Coronary artery (tissue), 2 donors: ENCODE data around the gene PDK4.

Source experiments
- DNase-seq: peaks from one replicate; pipeline ENCODE4 v3.0.0-alpha.2; 2017; ENCODE audit warnings: low spot score
- H3K27ac ChIP-seq, 2 donors: fragments of 200-600 bp; sonication (generic); one replicate each; pipeline ENCODE4 v1.5.1; 2016 to 2019
- H3K4me3 ChIP-seq: fragments of 200-600 bp; sonication (generic); 2 replicates; pipeline ENCODE4 v1.5.1; 2016; ENCODE audit warnings: mild to moderate bottlenecking, moderate library complexity
- TF ChIP-seq, protein P1 (sequence below): fragments of 200-600 bp; sonication (generic); IDR thresholded peaks from one replicate; pipeline ENCODE4 v1.5.1; 2019; ENCODE audit warnings: antibody characterized with exemption

PDK4 gene

DNA sequence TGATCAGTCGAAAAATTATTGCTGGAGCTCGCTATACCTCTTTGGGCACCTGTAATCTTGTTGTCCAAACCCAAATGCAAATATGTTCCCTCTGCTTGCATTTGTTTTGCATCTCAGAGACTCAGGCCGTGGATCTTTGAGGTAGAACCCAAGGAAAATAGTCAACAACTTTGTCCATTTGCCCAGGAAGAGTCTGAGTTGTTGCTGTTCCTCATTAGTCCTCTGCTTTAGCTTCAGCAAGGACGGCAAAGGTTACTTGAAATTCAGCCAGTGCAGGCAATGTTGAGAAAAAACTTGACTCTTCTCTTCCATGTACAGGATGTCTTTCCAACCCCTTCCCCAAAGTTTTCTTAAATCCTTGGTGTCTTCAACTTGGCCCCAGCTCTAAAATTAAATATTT lies 45.8 kb downstream of the PDK4 start:
- peak overlapping the region; percentile 56 for H3K4me3 ChIP-seq

GRCh38 chr7:95549818-95550529 lies 46.3 kb downstream of the PDK4 start:
- TF ChIP-seq, protein P1, sequence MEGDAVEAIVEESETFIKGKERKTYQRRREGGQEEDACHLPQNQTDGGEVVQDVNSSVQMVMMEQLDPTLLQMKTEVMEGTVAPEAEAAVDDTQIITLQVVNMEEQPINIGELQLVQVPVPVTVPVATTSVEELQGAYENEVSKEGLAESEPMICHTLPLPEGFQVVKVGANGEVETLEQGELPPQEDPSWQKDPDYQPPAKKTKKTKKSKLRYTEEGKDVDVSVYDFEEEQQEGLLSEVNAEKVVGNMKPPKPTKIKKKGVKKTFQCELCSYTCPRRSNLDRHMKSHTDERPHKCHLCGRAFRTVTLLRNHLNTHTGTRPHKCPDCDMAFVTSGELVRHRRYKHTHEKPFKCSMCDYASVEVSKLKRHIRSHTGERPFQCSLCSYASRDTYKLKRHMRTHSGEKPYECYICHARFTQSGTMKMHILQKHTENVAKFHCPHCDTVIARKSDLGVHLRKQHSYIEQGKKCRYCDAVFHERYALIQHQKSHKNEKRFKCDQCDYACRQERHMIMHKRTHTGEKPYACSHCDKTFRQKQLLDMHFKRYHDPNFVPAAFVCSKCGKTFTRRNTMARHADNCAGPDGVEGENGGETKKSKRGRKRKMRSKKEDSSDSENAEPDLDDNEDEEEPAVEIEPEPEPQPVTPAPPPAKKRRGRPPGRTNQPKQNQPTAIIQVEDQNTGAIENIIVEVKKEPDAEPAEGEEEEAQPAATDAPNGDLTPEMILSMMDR: no peak
- peak overlapping the region; percentile 95 to 98 for H3K27ac ChIP-seq
- H3K4me3 ChIP-seq: peak overlapping the region; percentile 56
- peak; percentile 97 for DNase-seq

More for the DNA sequence above, 45.8 kb downstream of the PDK4 start:
- TF ChIP-seq, protein P1: no peak
- peak overlapping the region; percentile 95 to 98 for H3K27ac ChIP-seq
- DNase-seq: no peak

DNA sequence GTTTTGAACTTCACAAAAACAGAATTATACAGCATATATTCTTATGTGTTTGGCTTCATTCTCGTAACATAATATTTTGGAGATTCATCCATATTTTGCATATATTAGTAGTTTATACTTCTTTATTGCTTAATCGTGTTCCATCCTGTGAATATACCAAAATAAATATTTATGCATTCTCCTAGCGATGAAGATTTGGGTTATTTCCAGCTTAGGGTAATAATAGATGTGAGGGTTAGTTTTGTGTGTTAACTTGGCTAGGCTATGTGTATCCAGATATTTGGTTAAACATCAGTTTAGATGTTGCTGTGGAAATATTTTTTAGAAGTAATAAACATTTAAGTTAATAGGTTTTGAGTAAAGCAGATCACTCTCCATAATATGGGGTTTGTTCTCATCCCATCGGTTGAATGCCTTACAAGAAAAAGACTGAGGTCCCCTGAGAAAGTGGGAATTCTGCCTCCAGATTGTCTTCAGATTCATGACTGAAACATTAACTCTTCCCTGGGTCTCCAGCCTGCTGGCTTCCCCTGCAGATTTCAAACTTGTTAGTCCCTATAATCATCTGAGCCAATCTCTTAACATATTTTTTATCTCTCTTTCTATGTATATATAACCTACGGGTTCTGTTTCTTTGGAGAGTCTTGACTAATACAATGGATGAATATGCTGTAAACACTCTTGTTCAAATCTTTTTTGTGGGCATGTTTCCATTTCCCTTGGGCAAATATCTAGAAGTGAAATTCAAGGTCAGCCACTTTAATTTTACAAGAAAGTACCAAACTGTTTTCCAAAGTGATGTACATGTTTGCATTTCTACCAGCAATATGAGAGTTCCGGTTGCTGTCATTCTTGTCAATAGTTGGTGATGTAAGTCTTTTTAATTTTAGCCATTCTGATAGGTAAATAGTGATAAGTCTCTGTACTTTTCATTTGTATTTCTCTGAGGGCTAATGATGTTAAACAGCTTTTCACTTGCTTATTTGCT lies 48.7 kb downstream of the PDK4 start:
- TF ChIP-seq, protein P1: no peak
- Histone ChIP-seq H3K27ac (peak overlapping the region; percentile 95 to 98), H3K4me3 (peak overlapping the region; percentile 1)
- DNase-seq: no peak

DNA sequence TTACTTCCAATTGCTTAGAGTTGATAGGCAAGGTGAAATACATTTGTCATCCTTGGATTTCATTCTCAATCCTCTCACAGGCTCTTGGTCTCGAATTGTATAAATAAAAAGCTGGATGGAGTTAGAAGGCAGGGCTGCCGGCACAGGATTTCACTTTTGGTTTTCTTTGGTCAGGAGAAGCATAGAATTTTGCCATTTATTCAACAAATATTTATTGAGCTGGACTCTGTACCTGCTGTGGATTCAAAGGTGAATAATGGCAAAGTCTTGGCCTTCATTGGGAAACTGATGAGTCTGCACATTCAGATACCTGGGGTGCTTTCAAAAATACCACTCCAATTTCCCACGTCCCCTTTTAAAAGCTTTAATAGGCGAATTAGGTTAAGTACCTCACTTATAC lies 49.7 kb downstream of the PDK4 start:
- Histone ChIP-seq H3K4me3 (peak overlapping the region; percentile 33), H3K27ac (peak overlapping the region; percentile 95 to 98)
- TF ChIP-seq, protein P1: no peak
- no peak for DNase-seq

- TF ChIP-seq, protein P1: no peak
- peak overlapping the region; percentile 56 for H3K4me3 ChIP-seq
- H3K27ac ChIP-seq: peak overlapping the region; percentile 71 to 95
- DNase-seq: no peak
Observed at GRCh38 chr7:95545673-95546072, 50.6 kb downstream of the PDK4 start.

DNA sequence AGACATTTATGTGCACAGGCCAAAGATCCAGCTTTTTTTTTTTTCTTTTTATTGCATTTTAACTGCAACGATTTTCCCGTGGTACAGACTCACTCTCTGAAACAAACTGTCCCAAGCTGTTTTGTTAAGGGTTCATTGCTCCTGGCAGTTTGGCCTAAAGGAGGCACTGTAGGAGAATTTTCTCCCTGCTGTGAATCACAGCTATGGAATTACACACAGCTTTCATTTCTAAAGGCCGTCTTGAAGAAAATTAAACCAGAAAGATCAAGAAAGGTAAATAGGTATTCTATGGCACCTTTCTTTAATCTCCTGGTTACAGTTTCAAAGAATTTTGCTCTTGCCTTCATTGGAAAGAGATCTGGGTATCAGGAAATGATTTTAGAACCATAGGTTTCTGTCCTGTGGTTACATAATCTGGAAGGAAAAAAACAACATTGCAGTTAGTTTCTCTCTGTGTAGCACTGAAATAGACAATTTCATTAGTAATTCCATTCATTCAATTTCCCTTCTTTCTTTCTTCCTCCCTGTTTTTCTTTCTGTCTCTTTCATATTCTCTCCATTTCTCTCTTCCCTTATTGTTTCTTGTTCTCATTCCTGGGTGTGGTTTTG lies 51.2 kb downstream of the PDK4 start:
- peak overlapping the region; percentile 71 to 95 for H3K27ac ChIP-seq
- no peak for DNase-seq
- TF ChIP-seq, protein P1: peak; percentile 39
- H3K4me3 ChIP-seq: peak overlapping the region; percentile 56
